CD4-positive, alpha-beta T cell (primary cell): ENCODE data around the gene TNF. TPM values are rescaled to one million over a fixed set of nuclear protein-coding genes. Genes with fewer than 3 reads are reported as not detected.

Source experiments
- ATAC-seq: fragments of 200-7000 bp; cut with Tn5 transposase; one replicate; pipeline ENCODE4 v1.10.0; 2022; ENCODE audit warnings: mild to moderate bottlenecking; ENCODE audit not compliant: poor library complexity
- CTCF ChIA-PET: fragments of 350-600 bp; sonication (Branson Sonifier 250); formaldehyde crosslinking; loops from one replicate; lab custom pipeline; 2021; ENCODE audit warnings: antibody characterized with exemption, inconsistent platforms; lab: Charles Lee
- POLR2A ChIA-PET: fragments of 350-600 bp; sonication (Branson Sonifier 250); formaldehyde crosslinking; loops from one replicate; lab custom pipeline; 2021; ENCODE audit warnings: antibody characterized with exemption, inconsistent platforms; lab: Charles Lee
- DNase-seq, 14 experiments: peaks; one replicate each; pipeline ENCODE4 v3.0.0-alpha.2; 2013 to 2020; ENCODE audit warnings: mixed read lengths in 2 of 14
- H3K27ac ChIP-seq, 2 donors: one replicate each; pipeline versions ENCODE4 v1.5.1 to v1.7.0; 2013; ENCODE audit warnings: low read length in 2 of 2, low read depth in 1 of 2, mild to moderate bottlenecking in 1 of 2
- H3K27me3 ChIP-seq, 2 experiments: 1 replicate in 1 of 2; 2 replicates in 1 of 2; pipeline versions ENCODE4 v1.6.1 to v1.7.0; 2013; ENCODE audit warnings: low read length in 2 of 2, control low read depth in 1 of 2, mild to moderate bottlenecking in 1 of 2, moderate library complexity in 1 of 2; ENCODE audit not compliant: insufficient read depth in 2 of 2, control insufficient read depth in 1 of 2
- H3K36me3 ChIP-seq: one replicate; pipeline ENCODE4 v1.6.1; 2013; ENCODE audit warnings: low read length, control low read depth; ENCODE audit not compliant: insufficient read depth
- H3K4me1 ChIP-seq: one replicate; pipeline ENCODE4 v1.6.1; 2013; ENCODE audit warnings: low read length, control low read depth; ENCODE audit not compliant: insufficient read depth
- H3K4me3 ChIP-seq: one replicate; pipeline ENCODE4 v1.5.1; 2013; ENCODE audit warnings: mild to moderate bottlenecking, low read length, moderate library complexity
- H3K9me3 ChIP-seq, 2 experiments: 1 replicate in 1 of 2; 2 replicates in 1 of 2; pipeline versions ENCODE4 v1.6.1 to v1.7.0; 2013; ENCODE audit warnings: low read length in 2 of 2, mild to moderate bottlenecking in 2 of 2, control low read depth in 1 of 2, moderate library complexity in 1 of 2; ENCODE audit not compliant: control insufficient read depth in 1 of 2, insufficient read depth in 1 of 2
- H3K27ac Mint-ChIP-seq: one replicate; pipeline ENCODE4 v1.8.0; 2020; ENCODE audit warnings: mixed read lengths
- H3K27me3 Mint-ChIP-seq: one replicate; pipeline ENCODE4 v1.8.0; 2021; ENCODE audit warnings: mixed read lengths
- H3K36me3 Mint-ChIP-seq: one replicate; pipeline ENCODE4 v1.8.0; 2021; ENCODE audit warnings: low read depth, mixed read lengths
- H3K4me1 Mint-ChIP-seq: one replicate; pipeline ENCODE4 v1.8.0; 2021; ENCODE audit warnings: low read depth, mixed read lengths
- H3K4me3 Mint-ChIP-seq: one replicate; pipeline ENCODE4 v1.8.0; 2020; ENCODE audit warnings: mild to moderate bottlenecking, mixed read lengths
- H3K9me3 Mint-ChIP-seq: one replicate; pipeline ENCODE4 v1.8.0; 2020; ENCODE audit warnings: mixed read lengths
- intact Hi-C, 2 experiments: fragments of 100-400 bp; cut with DNase I in 1 of 2; cut with micrococcal nuclease in 1 of 2; formaldehyde crosslinking; loops; one replicate each; pipeline versions ENCODE4 v1.15.1 to v1.9.0; 2023 to 2025; cut with DNase I, micrococcal nuclease
- total RNA-seq, 174 experiments: library from RNA in 2 of 174; stranded (reverse) in 2 of 174; gene quantifications; one replicate each; pipeline ENCODE4 v1.2.3 and lab custom pipeline; 2021 to 2026
- TF ChIP-seq, protein P1 (sequence below): fragments of 200-600 bp; IDR thresholded peaks from one replicate; pipeline ENCODE4 v1.8.0; 2022; ENCODE audit warnings: antibody characterized with exemption, mild to moderate bottlenecking

TNF gene
- total RNA-seq, 2 experiments from 2014 or later, result 33.1 to 34.2 TPM

GRCh38 chr6:31558318-31558625 is 17.1 kb upstream of the TNF start:
- H3K9me3 Mint-ChIP-seq, result no peaks in the 10 kb centered on the region
- DNase-seq (no peak), ATAC-seq (no peak)
- intact Hi-C loops, result loop anchor here in 1 of 2 experiments (2.0 kb wide), 2 partner anchors 15 to 23 kb away; partner anchors contain the start of gene LTA
- H3K9me3 ChIP-seq, result no peaks in the 10 kb centered on the region
- peak overlapping the region; percentile 82 for H3K4me3 Mint-ChIP-seq
- TF ChIP-seq, protein P1, sequence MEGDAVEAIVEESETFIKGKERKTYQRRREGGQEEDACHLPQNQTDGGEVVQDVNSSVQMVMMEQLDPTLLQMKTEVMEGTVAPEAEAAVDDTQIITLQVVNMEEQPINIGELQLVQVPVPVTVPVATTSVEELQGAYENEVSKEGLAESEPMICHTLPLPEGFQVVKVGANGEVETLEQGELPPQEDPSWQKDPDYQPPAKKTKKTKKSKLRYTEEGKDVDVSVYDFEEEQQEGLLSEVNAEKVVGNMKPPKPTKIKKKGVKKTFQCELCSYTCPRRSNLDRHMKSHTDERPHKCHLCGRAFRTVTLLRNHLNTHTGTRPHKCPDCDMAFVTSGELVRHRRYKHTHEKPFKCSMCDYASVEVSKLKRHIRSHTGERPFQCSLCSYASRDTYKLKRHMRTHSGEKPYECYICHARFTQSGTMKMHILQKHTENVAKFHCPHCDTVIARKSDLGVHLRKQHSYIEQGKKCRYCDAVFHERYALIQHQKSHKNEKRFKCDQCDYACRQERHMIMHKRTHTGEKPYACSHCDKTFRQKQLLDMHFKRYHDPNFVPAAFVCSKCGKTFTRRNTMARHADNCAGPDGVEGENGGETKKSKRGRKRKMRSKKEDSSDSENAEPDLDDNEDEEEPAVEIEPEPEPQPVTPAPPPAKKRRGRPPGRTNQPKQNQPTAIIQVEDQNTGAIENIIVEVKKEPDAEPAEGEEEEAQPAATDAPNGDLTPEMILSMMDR, result no peak
- H3K4me1 ChIP-seq, result peaks cover 68% of the 10 kb centered on the region
- peaks cover 15% of the 10 kb centered on the region for H3K36me3 ChIP-seq
- CTCF ChIA-PET, result interaction anchor here (0.7 to 6.2 kb wide), 3 partner anchors 11 to 39 kb away, joined by 3 to 32 read pairs (median 7); no protein-coding TSS in a partner anchor
- peak overlapping the region; percentile 90 for H3K27ac Mint-ChIP-seq
- H3K4me1 Mint-ChIP-seq, result peaks cover 50% of the 10 kb centered on the region
- POLR2A ChIA-PET, result interaction anchor here (0.7 to 34.9 kb wide), 4 partner anchors 10 to 94 kb away, joined by 3 to 1160 read pairs (median 26); partner anchors contain the start of genes LST1, LTA, LTB and NCR3
- peak overlapping the region; percentile 44 for H3K4me3 ChIP-seq
- H3K27ac ChIP-seq, result peak overlapping the region; percentile 63 to 74
- no peaks in the 10 kb centered on the region for H3K27me3 ChIP-seq
- H3K27me3 Mint-ChIP-seq, result no peaks in the 10 kb centered on the region
- peaks cover 35% of the 10 kb centered on the region for H3K36me3 Mint-ChIP-seq

DNA sequence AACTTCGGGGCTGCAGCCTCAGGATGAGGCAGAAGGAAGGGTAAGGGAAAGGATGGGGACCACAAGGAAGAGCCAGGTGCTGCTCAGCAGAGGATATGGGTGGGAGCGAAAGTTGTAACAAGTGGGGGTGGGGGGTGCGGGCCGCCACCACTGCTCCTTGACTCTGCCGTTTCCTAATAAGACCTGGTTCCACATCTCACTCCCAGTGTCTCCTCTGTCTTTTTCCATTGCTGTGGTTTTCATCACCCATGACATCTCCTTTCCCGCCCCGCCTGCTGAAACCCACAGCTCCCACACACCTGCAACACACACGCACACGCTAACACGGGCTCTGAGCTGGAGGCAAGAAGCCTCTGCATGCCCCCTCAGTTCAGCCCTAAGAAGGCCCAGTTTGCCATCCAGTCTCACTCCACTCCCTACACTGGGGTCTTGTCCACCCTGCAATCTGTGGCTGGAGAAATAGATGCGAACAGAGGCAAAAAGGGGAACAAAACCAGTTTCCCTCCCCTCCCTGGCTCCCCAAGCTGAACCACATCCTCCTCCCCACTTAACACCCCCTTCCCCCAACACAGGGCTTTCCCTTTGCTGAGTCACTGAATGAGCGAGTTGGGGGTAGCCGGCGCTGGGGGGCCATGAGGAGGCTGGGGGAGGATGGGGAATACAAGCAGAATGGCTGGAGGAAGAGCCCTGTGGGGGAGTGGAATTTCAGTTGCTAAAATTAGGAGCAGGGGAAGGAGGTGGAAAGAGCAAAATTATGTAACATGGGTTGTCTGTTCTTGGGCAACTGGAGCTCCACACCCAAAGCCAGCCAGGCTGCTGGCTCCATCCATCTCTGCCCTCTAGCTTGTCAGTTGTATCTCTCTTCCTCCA is 16.5 kb upstream of the TNF start:
- Histone ChIP-seq H3K4me1 (peaks cover 68% of the 10 kb centered on the region), H3K9me3 (no peaks in the 10 kb centered on the region), H3K27me3 (no peaks in the 10 kb centered on the region), H3K36me3 (peaks cover 21% of the 10 kb centered on the region), H3K4me3 (peak overlapping the region; percentile 44), H3K27ac (peak overlapping the region; percentile 63 to 74)
- intact Hi-C loops, result loop anchor here in 1 of 2 experiments (2.0 kb wide), 2 partner anchors 14 to 22 kb away; partner anchors contain the start of gene LTA
- Mint-ChIP-seq H3K4me3 (peak overlapping the region; percentile 82), H3K4me1 (peaks cover 55% of the 10 kb centered on the region), H3K9me3 (no peaks in the 10 kb centered on the region), H3K27me3 (no peaks in the 10 kb centered on the region), H3K27ac (peak overlapping the region; percentile 90), H3K36me3 (peaks cover 40% of the 10 kb centered on the region)
- ChIA-PET CTCF (interaction anchor here (0.7 to 6.2 kb wide), 7 partner anchors 8 to 39 kb away, joined by 3 to 32 read pairs (median 7); partner anchors contain the start of gene LTB), POLR2A (interaction anchor here (0.6 to 34.9 kb wide), 7 partner anchors 10 to 279 kb away, joined by 3 to 1160 read pairs (median 8); partner anchors contain the start of genes DDX39B, LST1, LTA and LTB)
- TF ChIP-seq, protein P1, result no peak
- DNase-seq, result peak in 12 of 14 experiments; percentile 35 to 88 (median 56)
- peak; percentile 87 for ATAC-seq

- ChIA-PET POLR2A (interaction anchor here (0.6 to 34.9 kb wide), 7 partner anchors 9 to 279 kb away, joined by 4 to 1160 read pairs (median 8); partner anchors contain the start of genes DDX39B, LST1, LTA and LTB), CTCF (interaction anchor here (0.8 to 6.2 kb wide), 7 partner anchors 8 to 38 kb away, joined by 3 to 32 read pairs (median 7); partner anchors contain the start of gene LTB)
- no peaks in the 10 kb centered on the region for H3K27me3 ChIP-seq
- peak overlapping the region; percentile 63 to 74 for H3K27ac ChIP-seq
- ATAC-seq (peak; percentile 9), DNase-seq (no peak)
- peak overlapping the region; percentile 44 for H3K4me3 ChIP-seq
- Mint-ChIP-seq H3K27ac (peak overlapping the region; percentile 90), H3K36me3 (peaks cover 42% of the 10 kb centered on the region), H3K9me3 (no peaks in the 10 kb centered on the region), H3K4me3 (peak overlapping the region; percentile 82), H3K4me1 (peaks cover 57% of the 10 kb centered on the region), H3K27me3 (no peaks in the 10 kb centered on the region)
- peaks cover 24% of the 10 kb centered on the region for H3K36me3 ChIP-seq
- TF ChIP-seq, protein P1, result no peak
- H3K4me1 ChIP-seq, result peaks cover 68% of the 10 kb centered on the region
- intact Hi-C loops, result loop anchor here in 1 of 2 experiments (2.0 kb wide), 2 partner anchors 13 to 21 kb away; partner anchors contain the start of gene LTA
- no peaks in the 10 kb centered on the region for H3K9me3 ChIP-seq
Observed at GRCh38 chr6:31559606-31559957, 15.8 kb upstream of the TNF start.
